ENCODE data around the gene SPTBN1.

DNA sequence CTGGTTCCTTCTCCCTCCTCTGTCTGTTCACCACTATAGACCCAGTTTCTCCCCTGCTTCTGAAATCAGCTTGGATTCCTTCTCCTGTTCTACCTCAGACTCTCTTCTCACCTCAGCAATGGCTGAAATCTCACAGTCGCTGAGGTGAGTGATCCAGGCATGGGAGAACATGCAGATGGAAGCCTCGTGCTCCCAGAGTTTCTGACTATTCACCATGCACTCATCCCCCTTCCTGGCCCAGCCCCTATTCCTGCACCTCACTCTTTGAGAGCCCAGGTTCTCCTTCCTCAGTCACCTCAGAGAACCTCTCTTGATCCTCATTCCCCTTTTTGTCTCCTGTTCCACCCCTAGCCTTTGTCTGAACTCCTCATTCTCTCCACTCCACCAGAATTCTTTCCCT lies 78.5 kb downstream of the SPTBN1 start:
- no peak for TF ChIP-seq EZH2 (IDR thresholded peaks at IDR 0.05; ENCODE audit: borderline replicate concordance, low read depth, low read length, severe bottlenecking)
- TF ChIP-seq, protein P1, sequence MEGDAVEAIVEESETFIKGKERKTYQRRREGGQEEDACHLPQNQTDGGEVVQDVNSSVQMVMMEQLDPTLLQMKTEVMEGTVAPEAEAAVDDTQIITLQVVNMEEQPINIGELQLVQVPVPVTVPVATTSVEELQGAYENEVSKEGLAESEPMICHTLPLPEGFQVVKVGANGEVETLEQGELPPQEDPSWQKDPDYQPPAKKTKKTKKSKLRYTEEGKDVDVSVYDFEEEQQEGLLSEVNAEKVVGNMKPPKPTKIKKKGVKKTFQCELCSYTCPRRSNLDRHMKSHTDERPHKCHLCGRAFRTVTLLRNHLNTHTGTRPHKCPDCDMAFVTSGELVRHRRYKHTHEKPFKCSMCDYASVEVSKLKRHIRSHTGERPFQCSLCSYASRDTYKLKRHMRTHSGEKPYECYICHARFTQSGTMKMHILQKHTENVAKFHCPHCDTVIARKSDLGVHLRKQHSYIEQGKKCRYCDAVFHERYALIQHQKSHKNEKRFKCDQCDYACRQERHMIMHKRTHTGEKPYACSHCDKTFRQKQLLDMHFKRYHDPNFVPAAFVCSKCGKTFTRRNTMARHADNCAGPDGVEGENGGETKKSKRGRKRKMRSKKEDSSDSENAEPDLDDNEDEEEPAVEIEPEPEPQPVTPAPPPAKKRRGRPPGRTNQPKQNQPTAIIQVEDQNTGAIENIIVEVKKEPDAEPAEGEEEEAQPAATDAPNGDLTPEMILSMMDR (IDR thresholded peaks at IDR 0.05; ENCODE audit: borderline replicate concordance, extremely low read depth, low read length, poor library complexity, severe bottlenecking), result no peak

All from DND-41 (cell line).